GM19395 (cell line): ENCODE results near the gene ARRDC3.
"Not testable (repeated sequence)": the region's sequence is repeated elsewhere in the genome, so short reads cannot be mapped to it uniquely, and the experiment has no call there.

Source experiments
- ATAC-seq: cut with Tn5 transposase; IDR thresholded peaks from one replicate; pipeline ENCODE4 v1.9.1; 2021; ENCODE audit warnings: mild to moderate bottlenecking, moderate library complexity; ENCODE audit not compliant: unreplicated experiment

Gene ARRDC3, protein sequence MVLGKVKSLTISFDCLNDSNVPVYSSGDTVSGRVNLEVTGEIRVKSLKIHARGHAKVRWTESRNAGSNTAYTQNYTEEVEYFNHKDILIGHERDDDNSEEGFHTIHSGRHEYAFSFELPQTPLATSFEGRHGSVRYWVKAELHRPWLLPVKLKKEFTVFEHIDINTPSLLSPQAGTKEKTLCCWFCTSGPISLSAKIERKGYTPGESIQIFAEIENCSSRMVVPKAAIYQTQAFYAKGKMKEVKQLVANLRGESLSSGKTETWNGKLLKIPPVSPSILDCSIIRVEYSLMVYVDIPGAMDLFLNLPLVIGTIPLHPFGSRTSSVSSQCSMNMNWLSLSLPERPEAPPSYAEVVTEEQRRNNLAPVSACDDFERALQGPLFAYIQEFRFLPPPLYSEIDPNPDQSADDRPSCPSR

GRCh38 chr5:91383027-91383955 lies at the start of gene ARRDC3:
ARRDC3 (minus strand) TSS chr5:91383317; CDS start chr5:91383092, 225 bp downstream.
- ATAC-seq = peak; percentile 57

GRCh38 chr5:91430949-91431348 lies 47.8 kb upstream of the ARRDC3 start:
- no peak for ATAC-seq

DNA sequence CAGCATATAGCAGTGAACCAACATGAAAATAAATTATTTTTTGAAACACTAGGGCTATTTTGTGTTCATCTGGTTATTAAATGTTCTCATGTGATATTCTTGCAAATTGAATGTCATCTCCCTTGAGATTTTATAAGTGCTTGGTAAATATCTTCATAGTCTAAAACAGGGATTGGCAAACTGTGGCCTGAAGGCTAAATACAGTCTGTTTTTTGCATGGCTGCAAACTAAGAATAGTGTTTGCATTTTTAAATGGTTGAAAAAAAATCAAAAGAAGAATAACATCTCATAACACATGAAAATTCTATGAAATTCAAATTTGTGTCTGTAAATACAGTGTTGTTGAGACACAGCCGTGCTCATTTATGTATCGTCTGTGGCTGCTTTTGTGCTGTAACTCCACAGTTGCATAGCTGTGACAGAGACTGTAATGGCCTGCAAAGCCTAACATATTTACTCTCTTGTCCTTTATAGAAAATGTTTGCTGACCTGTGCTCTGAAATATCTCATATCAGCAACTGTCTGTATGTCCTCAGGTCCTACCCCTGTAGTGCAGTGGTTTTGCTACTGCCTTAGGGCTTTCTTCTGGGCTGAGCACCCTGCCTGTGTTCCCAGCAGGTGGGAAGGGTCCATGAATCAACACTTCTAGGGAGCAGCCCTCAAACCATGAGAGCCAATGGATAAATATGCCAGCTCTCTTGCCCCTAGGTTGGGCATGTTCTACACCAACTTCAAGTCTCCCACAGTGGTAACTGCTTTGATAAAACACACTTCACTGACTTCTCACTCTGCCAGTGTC lies 41.7 kb upstream of the ARRDC3 start:
- no peak for ATAC-seq

- no peak for ATAC-seq
Observed at GRCh38 chr5:91423871-91424270, 40.8 kb upstream of the ARRDC3 start.

GRCh38 chr5:91420879-91421278 lies 37.8 kb upstream of the ARRDC3 start:
- no peak for ATAC-seq

DNA sequence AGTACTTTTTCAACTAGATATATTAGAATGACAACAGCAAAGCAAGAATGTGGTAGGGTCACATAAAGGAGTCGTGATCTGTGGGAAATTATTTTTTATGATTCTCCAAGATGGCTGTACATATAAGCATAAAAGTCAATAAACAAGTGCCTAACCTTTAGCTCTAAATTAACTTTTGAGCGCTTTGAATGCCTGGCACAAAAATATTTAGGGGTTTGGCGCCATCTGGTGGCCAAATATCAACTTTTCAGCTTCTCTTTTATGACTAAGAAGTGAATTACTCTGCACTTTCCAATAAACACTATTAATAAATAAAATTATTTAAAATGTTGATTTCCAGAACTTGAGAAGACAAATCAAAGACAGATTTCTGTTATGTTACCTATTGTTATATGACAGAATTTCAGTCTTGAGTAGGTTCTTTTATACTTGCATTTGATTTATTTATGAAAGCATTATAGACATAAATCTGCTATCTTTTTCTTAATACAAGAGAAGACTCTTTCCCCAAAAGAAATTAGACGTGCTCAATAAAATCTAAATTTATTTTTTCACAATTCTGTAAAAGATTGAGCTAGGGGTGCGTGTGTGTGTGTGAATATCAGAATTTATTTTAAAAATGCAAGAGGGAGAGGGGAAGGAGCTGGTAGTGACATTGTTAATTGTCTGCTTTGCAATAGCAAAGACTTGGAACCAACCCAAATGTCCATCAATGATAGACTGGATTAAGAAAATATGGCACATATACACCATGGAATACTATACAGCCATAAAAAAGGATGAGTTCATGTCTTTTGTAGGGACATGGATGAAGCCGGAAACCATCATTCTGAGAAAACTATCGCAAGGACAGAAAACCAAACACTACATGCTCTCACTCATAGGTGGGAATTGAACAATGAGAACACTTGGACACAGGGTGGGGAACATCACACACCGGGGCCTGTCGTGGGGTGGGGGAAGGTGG lies 36.7 kb upstream of the ARRDC3 start:
- peak; percentile 68 for ATAC-seq

- no peak for ATAC-seq
Observed at GRCh38 chr5:91419136-91419535, 36.0 kb upstream of the ARRDC3 start.

DNA sequence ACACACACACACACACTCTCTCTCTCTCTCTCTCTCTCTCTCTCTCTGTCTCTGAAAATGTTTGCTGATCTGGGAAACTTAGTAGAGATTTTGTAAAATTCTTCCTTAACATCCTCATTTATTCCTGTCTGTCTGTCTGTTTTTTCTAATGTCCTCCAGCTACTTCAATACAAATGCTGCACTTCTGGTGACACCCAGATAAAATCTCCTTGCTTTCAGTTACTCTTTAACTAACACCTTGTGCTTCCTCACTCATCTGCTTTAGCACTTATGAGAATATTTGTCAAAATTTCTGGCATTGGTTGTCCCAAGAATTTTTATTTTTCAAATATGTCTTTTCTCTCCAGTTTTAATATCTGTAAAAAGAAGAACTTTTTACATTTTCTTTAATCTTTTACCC lies 35.0 kb upstream of the ARRDC3 start:
- no peak for ATAC-seq

- ATAC-seq = no peak
Observed at GRCh38 chr5:91417219-91417618, 34.1 kb upstream of the ARRDC3 start.

DNA sequence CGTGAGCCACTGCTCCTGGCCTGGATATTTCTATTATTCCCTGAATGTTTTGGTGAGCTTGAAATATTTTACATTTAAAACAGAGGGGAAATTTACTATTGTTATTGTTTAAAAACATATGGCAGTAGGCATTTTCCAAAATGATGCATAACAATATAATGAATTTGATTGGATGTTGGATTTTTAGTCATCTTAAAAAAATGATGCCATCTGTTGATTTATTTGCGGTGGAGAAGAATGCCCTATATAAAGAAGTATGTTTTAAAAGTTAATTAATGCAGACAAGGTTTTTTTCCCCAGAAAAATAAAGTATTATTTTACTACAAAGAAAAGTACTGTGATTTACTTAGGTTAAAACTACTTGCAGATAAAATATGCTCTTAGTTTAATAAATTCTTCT lies 33.4 kb upstream of the ARRDC3 start:
- no peak for ATAC-seq

GRCh38 chr5:91409304-91409703 lies 26.2 kb upstream of the ARRDC3 start:
- ATAC-seq = no peak

DNA sequence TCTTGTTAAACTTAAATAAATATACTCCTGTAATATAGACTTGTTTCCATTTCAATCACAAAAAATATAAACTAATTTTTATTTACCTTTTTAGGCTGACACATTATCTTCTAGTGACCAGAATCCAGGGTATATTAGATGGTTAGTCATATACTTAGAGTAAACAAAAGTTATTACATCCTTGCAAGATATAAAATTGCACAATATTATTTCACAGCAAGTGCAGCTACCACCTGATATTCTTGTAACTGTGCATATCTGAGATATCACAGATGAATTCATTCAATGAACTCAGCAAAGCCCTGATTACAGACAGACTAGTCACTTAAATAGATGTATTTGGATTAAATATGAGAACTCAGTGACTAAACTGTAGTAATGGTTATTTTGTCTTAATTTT lies 25.6 kb upstream of the ARRDC3 start:
- no peak for ATAC-seq

GRCh38 chr5:91407204-91407603 lies 24.1 kb upstream of the ARRDC3 start:
- ATAC-seq = no peak

- no peak for ATAC-seq
Observed at GRCh38 chr5:91403438-91403837, 20.3 kb upstream of the ARRDC3 start.

GRCh38 chr5:91401175-91401574 lies 18.1 kb upstream of the ARRDC3 start:
- ATAC-seq = no peak

GRCh38 chr5:91397791-91398190 lies 14.7 kb upstream of the ARRDC3 start:
- ATAC-seq = peak; percentile 63

- ATAC-seq = no peak
Observed at GRCh38 chr5:91390268-91390667, 7.2 kb upstream of the ARRDC3 start.

- not testable (repeated sequence) for ATAC-seq
Observed at GRCh38 chr5:91389555-91389954, 6.4 kb upstream of the ARRDC3 start.

DNA sequence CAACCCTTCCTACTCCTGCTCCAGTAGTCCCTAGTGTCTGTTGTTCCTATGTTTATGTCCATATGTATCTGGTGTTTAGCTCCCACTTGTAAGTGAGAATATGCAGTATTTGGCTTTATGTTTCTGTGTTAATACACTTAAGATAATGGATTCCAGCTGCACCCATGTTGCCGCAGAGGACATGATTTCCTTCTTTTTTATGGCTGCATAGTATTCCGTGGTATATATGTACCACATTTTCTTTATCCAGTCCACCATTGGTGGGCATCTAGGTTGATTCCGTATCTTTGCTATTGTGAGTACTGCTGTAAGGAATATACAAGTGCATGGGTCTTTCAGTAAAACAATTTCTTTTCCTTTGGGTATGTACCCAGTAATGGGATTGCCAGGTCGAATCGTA lies 5.2 kb upstream of the ARRDC3 start:
- ATAC-seq = no peak

DNA sequence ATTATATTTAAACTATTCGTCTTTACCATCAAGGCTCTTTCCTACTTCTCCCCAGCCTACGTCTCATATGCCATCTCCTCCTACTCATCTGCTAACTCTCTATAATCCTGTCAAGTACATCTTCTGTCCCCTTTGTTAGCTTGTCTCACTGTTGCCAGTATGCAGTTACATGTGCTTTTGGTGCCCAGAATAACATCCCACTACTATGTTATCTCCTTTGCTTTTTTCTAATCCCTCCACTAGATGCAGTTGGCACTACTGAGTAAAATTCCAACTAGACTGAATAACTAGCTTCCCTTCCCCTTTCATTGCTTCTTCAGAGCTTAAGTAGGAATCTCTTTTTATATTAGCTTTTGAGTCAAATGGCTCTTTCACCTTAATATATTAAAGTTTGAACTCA lies 3.0 kb upstream of the ARRDC3 start:
- no peak for ATAC-seq
